Esophagus muscularis mucosa (tissue), 3 donors: ENCODE measurements around the gene CD151.

Source experiments
- POLR2A ChIP-seq: fragments of 450-650 bp; IDR thresholded peaks from one replicate; pipeline ENCODE4 v1.6.1; 2017; ENCODE audit warnings: antibody characterized with exemption, moderate library complexity, mild to moderate bottlenecking, low read depth
- POLR2AphosphoS5 ChIP-seq, 2 donors: sonication (generic); formaldehyde crosslinking; IDR thresholded peaks; one replicate each; pipeline ENCODE4 v1.6.1; 2017; ENCODE audit warnings: antibody characterized with exemption in 2 of 2
- TF ChIP-seq, protein P1 (sequence below), 3 experiments: fragments of 200-600 bp in 2 of 3; fragments of 450-650 bp in 1 of 3; sonication (generic) in 2 of 3; IDR thresholded peaks; one replicate each; pipeline ENCODE4 v1.5.1; 2017 to 2019; ENCODE audit warnings: antibody characterized with exemption in 3 of 3, mild to moderate bottlenecking in 2 of 3, moderate library complexity in 1 of 3

DNA sequence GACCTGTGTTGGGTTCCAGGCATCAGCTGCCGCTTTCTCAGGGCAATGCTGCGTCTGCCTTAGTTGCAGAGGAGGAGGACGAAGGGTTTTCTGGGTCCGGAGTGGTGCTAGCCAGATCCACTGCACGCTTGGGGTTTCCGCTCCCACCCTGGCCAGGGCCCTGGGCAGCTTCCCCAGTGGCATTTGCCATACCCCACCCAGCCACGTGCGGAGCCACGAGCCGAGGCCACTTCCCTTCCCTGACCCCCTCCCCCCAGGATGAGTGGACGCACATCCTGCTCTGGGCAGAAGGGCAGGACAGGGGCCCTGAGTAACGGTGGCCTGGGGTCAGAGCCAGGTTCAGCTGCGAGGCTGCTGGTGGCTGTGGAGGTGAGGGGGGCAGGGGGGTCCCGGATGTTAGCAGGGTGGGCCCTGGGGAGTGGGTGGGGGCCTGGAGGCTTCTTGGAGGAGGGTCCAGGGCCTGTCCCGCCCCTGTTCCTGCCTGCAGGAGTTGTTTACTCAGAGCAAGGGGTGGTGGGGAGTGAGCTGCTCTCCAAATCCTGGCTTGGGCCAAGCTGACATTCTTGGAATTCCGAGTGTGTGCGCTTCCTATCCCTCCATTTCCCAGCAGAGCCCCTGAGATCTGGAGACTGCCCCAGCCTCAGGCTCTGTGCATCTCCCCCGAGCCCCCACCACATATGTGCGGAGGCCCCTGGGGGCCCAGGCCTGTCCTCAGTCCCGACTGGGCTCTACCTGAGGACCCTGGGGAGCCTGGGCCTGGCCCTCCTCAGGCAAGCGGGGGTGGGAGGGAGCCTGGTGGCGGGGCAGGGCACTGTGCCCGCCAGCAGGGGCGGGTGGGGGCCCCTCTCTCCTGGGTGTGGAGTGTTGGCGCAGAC is 11.3 kb downstream of the CD151 start:
- peak; percentile 39 for TF ChIP-seq POLR2A
- TF ChIP-seq, protein P1, sequence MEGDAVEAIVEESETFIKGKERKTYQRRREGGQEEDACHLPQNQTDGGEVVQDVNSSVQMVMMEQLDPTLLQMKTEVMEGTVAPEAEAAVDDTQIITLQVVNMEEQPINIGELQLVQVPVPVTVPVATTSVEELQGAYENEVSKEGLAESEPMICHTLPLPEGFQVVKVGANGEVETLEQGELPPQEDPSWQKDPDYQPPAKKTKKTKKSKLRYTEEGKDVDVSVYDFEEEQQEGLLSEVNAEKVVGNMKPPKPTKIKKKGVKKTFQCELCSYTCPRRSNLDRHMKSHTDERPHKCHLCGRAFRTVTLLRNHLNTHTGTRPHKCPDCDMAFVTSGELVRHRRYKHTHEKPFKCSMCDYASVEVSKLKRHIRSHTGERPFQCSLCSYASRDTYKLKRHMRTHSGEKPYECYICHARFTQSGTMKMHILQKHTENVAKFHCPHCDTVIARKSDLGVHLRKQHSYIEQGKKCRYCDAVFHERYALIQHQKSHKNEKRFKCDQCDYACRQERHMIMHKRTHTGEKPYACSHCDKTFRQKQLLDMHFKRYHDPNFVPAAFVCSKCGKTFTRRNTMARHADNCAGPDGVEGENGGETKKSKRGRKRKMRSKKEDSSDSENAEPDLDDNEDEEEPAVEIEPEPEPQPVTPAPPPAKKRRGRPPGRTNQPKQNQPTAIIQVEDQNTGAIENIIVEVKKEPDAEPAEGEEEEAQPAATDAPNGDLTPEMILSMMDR (IDR thresholded peaks at IDR 0.05), result no peak
- TF ChIP-seq POLR2AphosphoS5 (IDR thresholded peaks at IDR 0.05), result peak; percentile 94 to 96
